Cerebellar nuclear complex (tissue), 1 donor: ENCODE measurements around the gene ITGB2.

ENCODE experiments used
- DNase-seq, 2 experiments: peaks; one replicate each; lab custom pipeline; 2025; lab: John Stamatoyannopoulos, UW

ITGB2 gene

GRCh38 chr21:44867999-44868700, 52.5 kb downstream of the ITGB2 start:
- no peak for DNase-seq

GRCh38 chr21:44867464-44867863, 53.2 kb downstream of the ITGB2 start:
- no peak for DNase-seq

GRCh38 chr21:44866780-44867179, 53.9 kb downstream of the ITGB2 start:
- DNase-seq: no peak

- no peak for DNase-seq
These were observed 55.0 kb downstream of the ITGB2 start for GRCh38 chr21:44865561-44866280.

- no peak for DNase-seq
These were observed 57.6 kb downstream of the ITGB2 start for GRCh38 chr21:44862869-44863685.

- DNase-seq: no peak
These were observed 61.9 kb downstream of the ITGB2 start for GRCh38 chr21:44858791-44859190.

GRCh38 chr21:44858291-44858690, 62.4 kb downstream of the ITGB2 start:
- DNase-seq: no peak

GRCh38 chr21:44857127-44857892, 63.4 kb downstream of the ITGB2 start:
- no peak for DNase-seq

- no peak for DNase-seq
These were observed 64.6 kb downstream of the ITGB2 start for GRCh38 chr21:44856131-44856530.

- no peak for DNase-seq
These were observed 65.1 kb downstream of the ITGB2 start for GRCh38 chr21:44855572-44855971.

GRCh38 chr21:44854664-44855446, 65.8 kb downstream of the ITGB2 start:
- DNase-seq: no peak

GRCh38 chr21:44854391-44854663, 66.4 kb downstream of the ITGB2 start:
- no peak for DNase-seq

- no peak for DNase-seq
These were observed 66.9 kb downstream of the ITGB2 start for GRCh38 chr21:44853601-44854390.

GRCh38 chr21:44850905-44851657, 69.6 kb downstream of the ITGB2 start:
- DNase-seq: no peak

- no peak for DNase-seq
These were observed 70.4 kb downstream of the ITGB2 start for GRCh38 chr21:44850208-44850800.

- DNase-seq: no peak
These were observed 71.0 kb downstream of the ITGB2 start for GRCh38 chr21:44849616-44850130.

GRCh38 chr21:44848821-44849521, 71.7 kb downstream of the ITGB2 start:
- DNase-seq: no peak

- DNase-seq: no peak
These were observed 73.2 kb downstream of the ITGB2 start for GRCh38 chr21:44847261-44848056.
